NCI-H2107 treated with DMSO at 0.1 percent for 48 hours (cell line): ENCODE data around the gene MAOA.
"Not testable (repeated sequence)": the region's sequence is repeated elsewhere in the genome, so short reads cannot be mapped to it uniquely, and the experiment has no call there.

Source experiments
- DNase-seq: peaks from one replicate; lab custom pipeline; 2025; ENCODE audit not compliant: unreplicated experiment; lab: John Stamatoyannopoulos, UW

The MAOA gene

GRCh38 chrX:43661521-43662240, 5.6 kb downstream of the MAOA start:
- DNase-seq: no peak

- DNase-seq: no peak
Measured at GRCh38 chrX:43663173-43663572, 7.1 kb downstream of the MAOA start.

- no peak for DNase-seq
Measured at GRCh38 chrX:43664258-43664657, 8.2 kb downstream of the MAOA start.

DNA sequence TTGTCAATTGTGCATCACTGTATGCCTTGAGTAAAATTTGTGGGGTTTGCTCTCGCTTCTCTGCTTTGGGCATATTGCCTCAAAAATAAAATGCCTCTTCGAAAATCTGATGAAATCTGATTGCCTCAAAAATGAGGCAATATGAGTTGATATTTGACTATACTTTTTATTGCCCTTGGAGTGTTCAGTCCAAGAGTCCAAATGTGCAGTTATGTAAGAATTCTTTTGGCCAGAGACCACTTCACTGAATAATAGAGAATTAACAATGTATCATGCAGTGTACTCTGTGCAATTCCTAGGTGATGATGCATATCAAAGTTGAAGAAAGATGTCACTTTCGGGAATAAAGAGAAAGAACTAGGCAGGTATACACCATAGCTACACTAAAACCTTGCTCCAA, 8.6 kb downstream of the MAOA start:
- DNase-seq: no peak

DNA sequence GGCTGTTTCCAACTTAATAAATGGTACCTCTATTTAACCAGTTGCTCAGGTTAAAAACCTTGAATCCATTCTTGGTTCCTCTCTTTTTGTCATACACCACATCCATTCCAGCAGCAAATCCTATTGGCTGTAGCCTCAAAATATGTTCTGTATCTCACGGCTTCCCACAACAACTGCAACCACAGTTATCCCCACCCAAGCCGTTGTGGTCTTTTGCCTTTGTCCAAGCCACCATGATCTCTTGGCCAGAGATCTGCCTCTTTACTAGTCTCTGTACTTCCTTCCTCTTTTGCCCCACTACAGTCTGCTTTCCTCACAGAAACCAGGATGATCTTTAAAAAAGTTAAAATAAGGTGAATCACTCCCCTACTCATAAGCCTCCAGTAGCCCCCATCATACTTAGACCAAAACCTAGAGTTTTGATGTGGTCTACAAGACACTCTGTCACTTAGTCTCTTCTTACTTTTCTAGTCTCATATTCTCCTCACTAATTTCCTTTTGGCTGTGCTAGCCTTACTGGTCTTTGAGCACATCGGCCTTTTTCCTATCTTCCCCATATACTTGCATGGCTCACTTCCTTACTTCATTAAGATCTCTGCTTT, 10.3 kb downstream of the MAOA start:
- no peak for DNase-seq

- not testable (repeated sequence) for DNase-seq
Measured at GRCh38 chrX:43675965-43676628, 20.0 kb downstream of the MAOA start.

GRCh38 chrX:43676971-43677572, 21.0 kb downstream of the MAOA start:
- no peak for DNase-seq

- DNase-seq: no peak
Measured at GRCh38 chrX:43677993-43678392, 21.9 kb downstream of the MAOA start.

DNA sequence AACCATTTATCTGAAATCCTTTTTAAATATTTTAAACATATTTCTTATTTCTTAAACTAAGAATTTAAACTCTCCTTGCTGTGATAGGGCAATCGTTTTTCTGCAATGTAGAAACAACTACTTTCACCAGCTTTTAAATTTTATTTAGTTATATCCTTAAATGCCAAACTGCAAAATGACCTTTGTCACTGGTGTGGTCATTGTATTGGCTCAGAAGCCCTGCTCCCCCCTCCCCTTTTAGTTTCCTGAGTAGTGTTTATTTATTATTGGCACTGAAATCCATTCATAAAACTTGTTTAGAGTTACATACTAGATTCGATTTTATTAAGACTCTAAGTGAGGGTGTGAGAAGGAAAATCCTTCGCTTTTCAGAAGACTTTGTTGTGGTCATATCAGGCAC, 23.0 kb downstream of the MAOA start:
- DNase-seq: no peak

DNA sequence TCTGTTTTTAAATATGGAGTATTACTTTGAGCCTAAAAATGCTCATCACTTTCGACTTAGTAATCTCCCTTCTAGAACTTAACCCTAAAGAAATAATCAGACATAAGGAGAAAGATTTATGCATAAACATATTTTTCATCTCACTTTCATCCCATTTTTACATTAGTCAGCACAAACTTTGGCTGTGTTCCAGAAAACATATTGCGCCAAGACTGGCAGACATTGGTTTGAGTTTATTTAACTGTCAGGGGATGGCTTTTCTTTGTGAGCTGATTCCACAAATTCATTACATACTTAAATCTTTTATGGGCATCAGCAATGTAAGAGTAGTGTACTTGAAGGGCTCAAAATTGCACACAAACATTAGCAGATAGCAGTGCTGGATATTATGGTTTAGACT, 23.7 kb downstream of the MAOA start:
- DNase-seq: no peak

DNA sequence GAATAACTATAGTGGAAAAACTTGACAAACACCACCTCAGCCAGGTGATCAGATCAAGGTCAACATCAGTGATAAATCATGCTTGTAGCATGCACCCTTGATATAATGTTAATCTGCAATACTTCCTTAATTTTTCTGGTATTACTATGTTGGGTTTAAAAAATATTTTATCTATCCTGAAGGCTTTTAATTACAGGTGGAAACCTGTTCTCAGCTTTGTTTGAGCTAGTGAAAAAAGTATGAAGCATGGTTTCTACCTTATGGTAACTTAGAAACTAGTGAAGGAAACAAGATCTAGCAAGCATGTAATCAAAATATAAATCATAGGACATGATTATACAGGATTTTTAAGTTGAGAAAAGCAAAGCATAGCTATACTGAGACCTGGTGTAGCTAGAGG, 26.6 kb downstream of the MAOA start:
- DNase-seq: no peak

DNA sequence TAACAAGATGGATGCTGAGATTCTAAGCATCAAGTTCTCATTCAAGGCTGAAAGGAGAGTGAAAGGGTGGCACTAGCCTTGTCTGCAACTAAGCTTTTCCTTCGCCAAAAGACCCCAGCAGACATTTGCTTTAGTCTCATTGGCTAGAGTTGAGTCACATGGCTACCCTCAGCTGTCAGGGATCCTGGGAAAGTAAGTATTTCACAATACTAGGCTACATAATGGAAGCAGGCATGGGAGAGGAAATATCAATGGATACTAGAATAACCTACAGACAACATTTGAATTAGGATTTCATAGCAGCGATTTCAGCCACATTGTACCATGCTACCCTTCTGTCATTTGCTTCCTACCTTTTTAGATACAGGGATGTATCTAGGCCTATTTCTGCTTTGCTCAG, 29.1 kb downstream of the MAOA start:
- no peak for DNase-seq

GRCh38 chrX:43688586-43688985, 32.5 kb downstream of the MAOA start:
- no peak for DNase-seq

DNA sequence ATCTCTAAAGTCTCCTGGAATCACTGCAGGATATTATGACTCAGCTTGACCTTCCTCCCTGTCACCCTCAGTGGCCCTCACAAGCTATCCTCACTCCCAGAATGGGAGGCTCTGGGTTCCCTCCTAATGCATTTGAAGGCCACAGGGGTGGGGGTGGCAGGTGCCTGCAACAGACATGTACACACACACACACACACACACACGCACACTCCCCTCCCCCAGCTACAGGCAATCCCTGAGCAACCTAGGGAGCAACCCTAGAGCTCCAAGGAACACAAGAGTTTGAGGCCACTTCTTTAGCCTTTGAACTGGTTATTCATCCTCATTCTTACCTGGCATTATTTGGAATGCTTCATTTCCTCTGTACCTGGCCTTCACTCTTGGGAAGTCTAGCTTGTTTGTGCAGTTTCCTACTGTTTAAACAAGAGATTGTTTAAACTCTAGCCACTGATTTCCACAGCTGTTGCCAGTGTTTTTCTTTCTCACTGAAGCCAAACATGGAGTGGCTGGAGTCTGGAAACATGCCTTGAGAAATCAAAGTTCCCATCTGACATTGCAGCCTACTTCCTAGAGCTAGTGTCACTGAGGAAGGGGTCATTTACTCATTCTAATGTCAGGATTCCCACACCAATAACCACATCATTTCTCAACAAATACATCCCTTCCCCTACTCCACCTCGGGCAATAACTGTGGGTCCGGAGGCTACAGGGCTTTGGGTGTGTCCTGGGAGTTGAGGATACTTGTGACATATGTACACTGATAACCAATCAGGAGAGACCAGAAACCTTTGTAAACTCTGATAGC, 37.7 kb downstream of the MAOA start:
- DNase-seq: no peak

GRCh38 chrX:43699475-43699874, 43.4 kb downstream of the MAOA start:
- DNase-seq: no peak

DNA sequence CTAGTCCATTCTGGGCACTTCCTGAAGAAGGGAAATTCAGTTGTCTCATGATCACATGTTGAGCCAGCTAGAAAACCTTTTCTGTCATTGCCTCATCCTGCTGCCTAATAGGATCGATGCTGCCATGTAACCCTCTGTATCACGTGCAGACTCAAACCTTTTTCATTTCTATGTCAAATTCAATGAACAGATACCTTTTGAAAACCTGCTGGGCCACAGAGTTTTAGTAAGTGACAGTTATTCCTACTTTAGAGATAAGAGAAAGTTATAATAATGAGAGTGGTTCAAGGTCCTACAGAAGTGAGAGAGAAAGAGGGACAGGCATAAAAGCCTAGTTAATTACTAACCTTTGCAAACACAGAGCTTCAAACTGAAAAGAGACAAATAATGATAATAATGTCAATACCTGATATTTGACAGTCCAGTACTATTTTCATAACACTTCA, 46.0 kb downstream of the MAOA start:
- no peak for DNase-seq

GRCh38 chrX:43702660-43703059, 46.6 kb downstream of the MAOA start:
- no peak for DNase-seq

DNA sequence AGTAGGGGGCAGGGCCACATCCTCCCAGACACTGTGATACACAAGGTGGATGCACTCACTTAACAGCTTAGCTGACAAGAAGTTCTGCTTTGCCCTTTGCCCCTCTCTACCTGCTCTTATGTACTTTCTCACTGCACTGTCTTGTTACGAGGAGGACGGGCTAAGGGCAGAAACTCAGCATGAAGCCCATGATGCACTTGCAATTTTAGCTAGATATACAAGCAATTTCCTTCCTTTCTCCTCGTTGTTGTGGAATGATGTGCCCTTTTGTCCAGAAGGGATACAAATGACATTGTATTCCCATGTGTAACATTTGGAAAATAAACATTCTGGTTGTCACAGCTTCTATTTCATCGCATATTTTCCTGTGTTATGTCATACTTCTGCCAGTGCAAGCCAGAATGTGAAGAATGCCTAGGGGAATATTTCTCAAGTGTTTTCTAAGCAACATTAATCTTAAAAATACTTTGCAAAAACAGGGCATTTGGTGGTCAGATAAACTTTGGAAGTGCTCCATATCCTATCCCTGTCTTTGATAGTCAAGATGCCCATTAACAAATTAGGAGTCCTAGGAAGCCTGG, 47.2 kb downstream of the MAOA start:
- no peak for DNase-seq

GRCh38 chrX:43706786-43707370, 50.8 kb downstream of the MAOA start:
- DNase-seq: no peak

DNA sequence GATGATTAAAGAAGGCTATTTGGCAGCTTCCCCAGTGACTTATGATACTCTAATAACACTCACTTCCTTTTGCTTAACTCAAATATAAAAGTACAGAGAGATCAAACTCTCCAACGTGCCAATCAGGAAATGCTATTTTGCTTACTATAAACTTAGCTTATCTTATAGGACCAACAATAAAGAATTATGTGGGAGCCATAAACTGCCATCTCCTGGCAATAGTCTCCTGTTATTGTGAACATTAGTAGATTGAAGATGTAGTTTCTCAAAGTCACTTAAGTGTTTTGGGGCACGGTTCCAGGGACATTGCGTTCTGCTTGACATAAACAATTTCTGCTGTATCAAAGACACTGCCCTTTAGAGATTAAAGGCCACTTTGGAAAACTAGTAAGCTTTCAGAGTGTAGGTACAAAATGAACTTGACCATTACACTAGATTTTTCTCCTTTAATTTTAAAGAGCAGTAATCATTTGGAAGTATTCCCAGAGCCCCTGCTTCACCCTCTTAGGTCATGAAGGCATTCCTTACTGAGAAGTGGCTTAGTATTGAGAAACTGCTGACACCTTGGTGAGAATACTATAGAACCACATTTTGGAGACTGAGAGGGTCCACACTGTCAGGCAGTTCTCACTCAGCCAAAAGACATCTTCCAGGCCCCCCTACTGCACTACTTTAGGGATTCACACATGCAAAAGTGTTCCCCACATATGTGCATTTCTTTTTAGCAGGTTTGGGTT, 51.9 kb downstream of the MAOA start:
- DNase-seq: no peak
